Liver (tissue), 9 donors: ENCODE measurements around the gene PAOX. TPM values are rescaled to one million over a fixed set of nuclear protein-coding genes. Genes with fewer than 3 reads are reported as not detected.

Experiments used
- DNase-seq: peaks from one replicate; pipeline ENCODE4 v3.0.0-alpha.2; 2017; ENCODE audit warnings: low spot score
- H3K27ac ChIP-seq, 2 donors: one replicate each; pipeline ENCODE4 v1.7.0; 2013; ENCODE audit warnings: inconsistent platforms in 2 of 2, low read length in 2 of 2, control low read depth in 1 of 2, low read depth in 1 of 2, mild to moderate bottlenecking in 1 of 2
- H3K27me3 ChIP-seq, 4 donors: one replicate each; pipeline versions ENCODE4 v1.6.1 to v1.7.0; 2013; ENCODE audit warnings: low read length in 3 of 4, inconsistent platforms in 1 of 4, mild to moderate bottlenecking in 1 of 4, moderate library complexity in 1 of 4; ENCODE audit not compliant: control insufficient read depth in 4 of 4, insufficient read depth in 4 of 4
- H3K36me3 ChIP-seq, 4 donors: one replicate each; pipeline versions ENCODE4 v1.6.1 to v1.7.0; 2013; ENCODE audit warnings: low read length in 3 of 4, mild to moderate bottlenecking in 3 of 4, low read depth in 1 of 4, moderate library complexity in 1 of 4; ENCODE audit not compliant: control insufficient read depth in 4 of 4, insufficient read depth in 3 of 4
- H3K4me1 ChIP-seq, 4 donors: one replicate each; pipeline versions ENCODE4 v1.6.1 to v1.7.0; 2013; ENCODE audit warnings: low read length in 3 of 4, mild to moderate bottlenecking in 3 of 4, moderate library complexity in 1 of 4; ENCODE audit not compliant: control insufficient read depth in 4 of 4, insufficient read depth in 4 of 4
- H3K4me3 ChIP-seq, 3 donors: one replicate each; pipeline versions ENCODE4 v1.6.1 to v1.7.0; 2013; ENCODE audit warnings: low read length in 3 of 3, control low read depth in 1 of 3, low read depth in 1 of 3, mild to moderate bottlenecking in 1 of 3
- H3K9ac ChIP-seq, 2 donors: one replicate each; pipeline ENCODE4 v1.7.0; 2013; ENCODE audit warnings: low read length in 2 of 2, mild to moderate bottlenecking in 2 of 2, moderate library complexity in 2 of 2, control low read depth in 1 of 2, low read depth in 1 of 2
- H3K9me3 ChIP-seq, 4 donors: one replicate each; pipeline versions ENCODE4 v1.6.1 to v1.7.0; 2013; ENCODE audit warnings: low read length in 3 of 4; ENCODE audit not compliant: control insufficient read depth in 4 of 4
- EGR1 ChIP-seq, 2 donors: IDR thresholded peaks; 2 replicates each; pipeline ENCODE4 v1.6.1; 2016 to 2018; ENCODE audit warnings: antibody characterized with exemption in 2 of 2, low read depth in 2 of 2
- FOXA1 ChIP-seq: IDR thresholded peaks from 2 replicates; pipeline ENCODE4 v1.6.1; 2016; ENCODE audit warnings: antibody characterized with exemption
- HNF4A ChIP-seq, 2 donors: conservative IDR thresholded peaks; 2 replicates each; pipeline ENCODE4 v1.6.1; 2016; ENCODE audit warnings: antibody characterized with exemption in 2 of 2, mild to moderate bottlenecking in 2 of 2
- JUND ChIP-seq, 2 donors: IDR thresholded peaks; 2 replicates each; pipeline ENCODE4 v1.6.1; 2016; ENCODE audit warnings: antibody characterized with exemption in 2 of 2
- MAX ChIP-seq: IDR thresholded peaks from 2 replicates; pipeline ENCODE4 v1.6.1; 2016; ENCODE audit warnings: antibody characterized with exemption
- NR2F2 ChIP-seq: IDR thresholded peaks from 2 replicates; pipeline ENCODE4 v1.6.1; 2016; ENCODE audit warnings: antibody characterized with exemption
- RAD21 ChIP-seq, 2 donors: IDR thresholded peaks; 2 replicates each; pipeline ENCODE4 v1.6.1; 2016; ENCODE audit warnings: antibody characterized with exemption in 2 of 2, mild to moderate bottlenecking in 2 of 2
- REST ChIP-seq: IDR thresholded peaks from 2 replicates; pipeline ENCODE4 v1.6.1; 2016; ENCODE audit warnings: antibody characterized with exemption, mild to moderate bottlenecking
- RXRA ChIP-seq, 2 donors: IDR thresholded peaks; 2 replicates each; pipeline ENCODE4 v1.6.1; 2017 to 2018; ENCODE audit warnings: antibody characterized with exemption in 2 of 2, mild to moderate bottlenecking in 1 of 2
- SP1 ChIP-seq: IDR thresholded peaks from 2 replicates; pipeline ENCODE4 v1.6.1; 2018; ENCODE audit warnings: antibody characterized with exemption, mild to moderate bottlenecking
- TAF1 ChIP-seq: conservative IDR thresholded peaks from 2 replicates; pipeline ENCODE4 v1.6.1; 2016; ENCODE audit warnings: antibody characterized with exemption, mild to moderate bottlenecking
- YY1 ChIP-seq: IDR thresholded peaks from 2 replicates; pipeline ENCODE4 v1.6.1; 2016; ENCODE audit warnings: antibody characterized with exemption, mild to moderate bottlenecking
- WGBS: extraction: QIAGEN DNeasy Blood & Tissue Kit; methylation state at CpG from one replicate; pipeline ENCODE4 v1.1.7; 2013; 5-methylcytosine and 5-hydroxymethylcytosine counted together
- polyA plus RNA-seq, 2 donors: library from polyadenylated mRNA; stranded (reverse) in 1 of 2; unstranded in 1 of 2; fragments of 200-250 nt in 1 of 2; fragments of >200 nt in 1 of 2; fragmentation: Nextera tagmentation in 1 of 2; extraction: Ambion mirVana in 1 of 2; gene quantifications; one replicate each; pipeline versions ENCODE4 v1.2.1 to v1.2.3, GENCODE V29; 2013 to 2015
- total RNA-seq, 2 donors: library from RNA; depleted of rRNA; stranded (reverse); fragments of >200 nt; gene quantifications; one replicate each; pipeline ENCODE4 v1.2.3, GENCODE V29; 2014
- TF ChIP-seq, protein P1 (sequence below): IDR thresholded peaks from 2 replicates; pipeline ENCODE4 v1.6.1; 2016; ENCODE audit warnings: antibody characterized with exemption
- TF ChIP-seq, protein P2 (sequence below): fragments of 150-350 bp; IDR thresholded peaks from 2 replicates; pipeline ENCODE4 v1.5.1; 2017; ENCODE audit warnings: improper control_type of control experiment, low read depth, low read length; ENCODE audit not compliant: missing input control
- TF ChIP-seq, protein P3 (sequence below): IDR thresholded peaks from 2 replicates; pipeline ENCODE4 v1.6.1; 2016; ENCODE audit warnings: antibody characterized with exemption
- donor health status: healthy.
- donor health status: healthy.
- donor health status: healthy.
- donor health status: healthy.
- donor health status: healthy.

PAOX gene
- total and polyA plus RNA-seq, 4 donors = 4.8 to 17.8 (median 13.3) TPM

DNA sequence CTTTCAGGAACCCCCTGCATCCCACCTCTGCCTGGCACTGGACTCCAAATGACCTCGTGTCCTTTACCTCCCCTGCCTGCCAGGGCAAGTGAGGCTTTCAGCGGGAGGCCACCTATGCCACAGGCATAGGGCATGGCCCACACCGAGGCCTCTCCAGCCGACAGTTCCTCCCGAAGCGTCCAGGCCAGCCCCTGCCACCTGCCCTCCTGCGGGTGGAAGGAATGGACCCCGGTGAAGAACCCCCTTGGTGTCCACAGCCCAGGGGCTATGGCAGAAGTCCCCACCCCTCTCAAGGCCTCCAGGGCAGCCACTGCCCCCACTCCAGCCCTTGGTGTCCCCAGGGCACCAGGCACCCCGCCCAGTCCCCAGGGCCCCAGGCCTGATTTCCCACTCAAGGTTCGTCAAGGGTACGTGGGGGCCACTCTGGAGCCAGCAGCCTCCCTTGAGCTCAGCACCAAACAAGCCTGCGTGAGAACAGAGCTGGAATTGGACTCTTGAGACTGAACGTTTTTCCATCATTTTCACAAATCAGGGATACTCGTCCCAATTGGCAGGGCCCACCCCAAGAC, 24.3 kb upstream of the PAOX start:
- Histone ChIP-seq H3K4me1 (peaks cover 25 to 88% (median 79%) of the 10 kb centered on the region in 4 donors), H3K4me3 (no peak overlapping the region), H3K36me3 (peaks cover 0 to 2% (median 0%) of the 10 kb centered on the region in 4 donors), H3K9me3 (no peaks in the 10 kb centered on the region), H3K27me3 (no peaks in the 10 kb centered on the region), H3K9ac (no peak overlapping the region), H3K27ac (peak overlapping the region in 1 of 2 donors; percentile 14)
- TF ChIP-seq RXRA (IDR thresholded peaks at IDR 0.05) = peak in 1 of 2 donors; percentile 39
- TF ChIP-seq NR2F2 = no peak
- no peak for TF ChIP-seq EGR1 (IDR thresholded peaks at IDR 0.05; ENCODE audit: low read depth in 2 of 2)
- TF ChIP-seq RAD21 (IDR thresholded peaks at IDR 0.05) = no peak
- no peak for DNase-seq
- WGBS = 74% methylated on average over 14 of the region's 14 CpGs

- H3K27me3 ChIP-seq = no peaks in the 10 kb centered on the region
- no peak for TF ChIP-seq RXRA (IDR thresholded peaks at IDR 0.05)
- TF ChIP-seq, protein P1, sequence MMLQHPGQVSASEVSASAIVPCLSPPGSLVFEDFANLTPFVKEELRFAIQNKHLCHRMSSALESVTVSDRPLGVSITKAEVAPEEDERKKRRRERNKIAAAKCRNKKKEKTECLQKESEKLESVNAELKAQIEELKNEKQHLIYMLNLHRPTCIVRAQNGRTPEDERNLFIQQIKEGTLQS = no peak
- no peak for TF ChIP-seq REST
- TF ChIP-seq RAD21 (IDR thresholded peaks at IDR 0.05) = no peak
- TF ChIP-seq SP1 = no peak
- TF ChIP-seq, protein P2, sequence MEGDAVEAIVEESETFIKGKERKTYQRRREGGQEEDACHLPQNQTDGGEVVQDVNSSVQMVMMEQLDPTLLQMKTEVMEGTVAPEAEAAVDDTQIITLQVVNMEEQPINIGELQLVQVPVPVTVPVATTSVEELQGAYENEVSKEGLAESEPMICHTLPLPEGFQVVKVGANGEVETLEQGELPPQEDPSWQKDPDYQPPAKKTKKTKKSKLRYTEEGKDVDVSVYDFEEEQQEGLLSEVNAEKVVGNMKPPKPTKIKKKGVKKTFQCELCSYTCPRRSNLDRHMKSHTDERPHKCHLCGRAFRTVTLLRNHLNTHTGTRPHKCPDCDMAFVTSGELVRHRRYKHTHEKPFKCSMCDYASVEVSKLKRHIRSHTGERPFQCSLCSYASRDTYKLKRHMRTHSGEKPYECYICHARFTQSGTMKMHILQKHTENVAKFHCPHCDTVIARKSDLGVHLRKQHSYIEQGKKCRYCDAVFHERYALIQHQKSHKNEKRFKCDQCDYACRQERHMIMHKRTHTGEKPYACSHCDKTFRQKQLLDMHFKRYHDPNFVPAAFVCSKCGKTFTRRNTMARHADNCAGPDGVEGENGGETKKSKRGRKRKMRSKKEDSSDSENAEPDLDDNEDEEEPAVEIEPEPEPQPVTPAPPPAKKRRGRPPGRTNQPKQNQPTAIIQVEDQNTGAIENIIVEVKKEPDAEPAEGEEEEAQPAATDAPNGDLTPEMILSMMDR = no peak
- TF ChIP-seq JUND (IDR thresholded peaks at IDR 0.05) = no peak
- no peak for TF ChIP-seq HNF4A (conservative IDR thresholded peaks at IDR 0.05)
- no peak for TF ChIP-seq TAF1
- no peak for TF ChIP-seq FOXA1
- no peak for DNase-seq
- peaks cover 26 to 88% (median 77%) of the 10 kb centered on the region in 4 donors for H3K4me1 ChIP-seq
- H3K36me3 ChIP-seq = peaks cover 0 to 2% (median 0%) of the 10 kb centered on the region in 4 donors
- WGBS = 94% methylated on average over 6 of the region's 6 CpGs
- H3K4me3 ChIP-seq = no peak overlapping the region
- H3K9me3 ChIP-seq = no peaks in the 10 kb centered on the region
- H3K27ac ChIP-seq = peak overlapping the region; percentile 36 to 40
- no peak overlapping the region for H3K9ac ChIP-seq
Measured at GRCh38 chr10:133355266-133355665, 23.8 kb upstream of the PAOX start.

- Histone ChIP-seq H3K36me3 (peaks cover 0 to 2% (median 0%) of the 10 kb centered on the region in 4 donors), H3K9ac (no peak overlapping the region), H3K27ac (peak overlapping the region in 1 of 2 donors; percentile 40), H3K4me1 (peaks cover 27 to 88% (median 77%) of the 10 kb centered on the region in 4 donors), H3K9me3 (no peaks in the 10 kb centered on the region), H3K27me3 (no peaks in the 10 kb centered on the region), H3K4me3 (peak overlapping the region in 2 of 3 donors; percentile 56 to 77)
- over 99% methylated on average over 3 of the region's 3 CpGs for WGBS
- no peak for DNase-seq
- TF ChIP-seq MAX = no peak
- TF ChIP-seq, protein P3, sequence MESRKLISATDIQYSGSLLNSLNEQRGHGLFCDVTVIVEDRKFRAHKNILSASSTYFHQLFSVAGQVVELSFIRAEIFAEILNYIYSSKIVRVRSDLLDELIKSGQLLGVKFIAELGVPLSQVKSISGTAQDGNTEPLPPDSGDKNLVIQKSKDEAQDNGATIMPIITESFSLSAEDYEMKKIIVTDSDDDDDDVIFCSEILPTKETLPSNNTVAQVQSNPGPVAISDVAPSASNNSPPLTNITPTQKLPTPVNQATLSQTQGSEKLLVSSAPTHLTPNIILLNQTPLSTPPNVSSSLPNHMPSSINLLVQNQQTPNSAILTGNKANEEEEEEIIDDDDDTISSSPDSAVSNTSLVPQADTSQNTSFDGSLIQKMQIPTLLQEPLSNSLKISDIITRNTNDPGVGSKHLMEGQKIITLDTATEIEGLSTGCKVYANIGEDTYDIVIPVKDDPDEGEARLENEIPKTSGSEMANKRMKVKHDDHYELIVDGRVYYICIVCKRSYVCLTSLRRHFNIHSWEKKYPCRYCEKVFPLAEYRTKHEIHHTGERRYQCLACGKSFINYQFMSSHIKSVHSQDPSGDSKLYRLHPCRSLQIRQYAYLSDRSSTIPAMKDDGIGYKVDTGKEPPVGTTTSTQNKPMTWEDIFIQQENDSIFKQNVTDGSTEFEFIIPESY = no peak
- TF ChIP-seq, protein P1 = no peak
- TF ChIP-seq RXRA (IDR thresholded peaks at IDR 0.05) = no peak
- TF ChIP-seq, protein P2 = no peak
- TF ChIP-seq YY1 = no peak
- no peak for TF ChIP-seq FOXA1
- TF ChIP-seq JUND (IDR thresholded peaks at IDR 0.05) = no peak
- TF ChIP-seq HNF4A (conservative IDR thresholded peaks at IDR 0.05) = no peak
- TF ChIP-seq RAD21 (IDR thresholded peaks at IDR 0.05) = no peak
- no peak for TF ChIP-seq EGR1 (IDR thresholded peaks at IDR 0.05; ENCODE audit: low read depth in 2 of 2)
- TF ChIP-seq NR2F2 = no peak
Measured at GRCh38 chr10:133355991-133356390, 23.1 kb upstream of the PAOX start.
